PC-3 (cell line): Measurements from ENCODE around the gene WDPCP. TPM values are rescaled to one million over a fixed set of nuclear protein-coding genes. Genes with fewer than 3 reads are reported as not detected.
"Not testable (repeated sequence)": the region's sequence is repeated elsewhere in the genome, so short reads cannot be mapped to it uniquely, and the experiment has no call there.

ENCODE experiments used
- ATAC-seq: fragments of 200-7000 bp; cut with Tn5 transposase; 2 replicates; pipeline ENCODE4 v1.9.1; 2020; ENCODE audit warnings: mild to moderate bottlenecking, moderate library complexity
- BruUV-seq: library from RNA; stranded (reverse); fragments of 400-500 nt; replicated peaks from 2 replicates; lab custom pipeline; 2021; lab: Mats Ljungman, UMichigan
- CTCF ChIA-PET: fragments of 300-600 bp; sonication (Branson Sonifier 250); formaldehyde crosslinking; loops from one replicate; lab custom pipeline; 2022; ENCODE audit warnings: antibody characterized with exemption; lab: Charles Lee
- POLR2A ChIA-PET: fragments of 300-600 bp; sonication (Branson Sonifier 250); formaldehyde crosslinking; loops from one replicate; lab custom pipeline; 2022; ENCODE audit warnings: antibody characterized with exemption; ENCODE audit not compliant: unreplicated experiment; lab: Charles Lee
- DNase-seq: peaks from one replicate; pipeline ENCODE4 v3.0.0-alpha.2; 2015
- H2AFZ ChIP-seq: fragments of 300-600 bp; sonication (generic); 2 replicates; pipeline ENCODE4 v1.6.0; 2016; ENCODE audit warnings: antibody characterized with exemption, low read length
- H3F3A ChIP-seq: fragments of 300-600 bp; sonication (generic); one replicate; pipeline ENCODE4 v1.6.0; 2017; ENCODE audit warnings: antibody characterized with exemption, low read length, control low read depth, mild to moderate bottlenecking; ENCODE audit not compliant: unreplicated experiment
- H3K27ac ChIP-seq: fragments of 300-600 bp; sonication (generic); 2 replicates; pipeline ENCODE4 v1.5.1; 2016; ENCODE audit warnings: mild to moderate bottlenecking, low read length
- H3K27me3 ChIP-seq: fragments of 300-600 bp; sonication (generic); 2 replicates; pipeline ENCODE4 v1.6.1; 2016; ENCODE audit warnings: low read length, mixed read lengths
- H3K36me3 ChIP-seq: fragments of 300-600 bp; sonication (generic); 2 replicates; pipeline ENCODE4 v1.6.1; 2016; ENCODE audit warnings: low read depth, mixed run types, low read length, mixed read lengths
- H3K4me1 ChIP-seq: fragments of 300-600 bp; sonication (generic); 2 replicates; pipeline ENCODE4 v1.5.1; 2016; ENCODE audit warnings: low read length; ENCODE audit not compliant: insufficient read depth
- H3K4me2 ChIP-seq: fragments of 300-600 bp; sonication (generic); 2 replicates; pipeline ENCODE4 v1.6.0; 2016; ENCODE audit warnings: low read length
- H3K4me3 ChIP-seq: fragments of 300-600 bp; sonication (generic); 2 replicates; pipeline ENCODE4 v1.5.1; 2016; ENCODE audit warnings: mild to moderate bottlenecking, low read length, mixed read lengths
- H3K79me2 ChIP-seq: fragments of 300-600 bp; sonication (generic); 2 replicates; pipeline ENCODE4 v1.6.1; 2017; ENCODE audit warnings: low read length, mixed read lengths
- H3K9ac ChIP-seq: fragments of 300-600 bp; sonication (generic); 2 replicates; pipeline ENCODE4 v1.6.0; 2016; ENCODE audit warnings: mild to moderate bottlenecking, low read length
- H3K9me2 ChIP-seq: fragments of 300-600 bp; sonication (generic); replicated peaks from 2 replicates; pipeline ENCODE4 v1.6.1; 2016; ENCODE audit warnings: mixed run types, low read length, mixed read lengths
- H3K9me3 ChIP-seq: fragments of 300-600 bp; sonication (generic); 2 replicates; pipeline ENCODE4 v1.6.1; 2016; ENCODE audit warnings: low read length, mixed read lengths
- H4K20me1 ChIP-seq: fragments of 300-600 bp; sonication (generic); 2 replicates; pipeline ENCODE4 v1.6.1; 2016; ENCODE audit warnings: low read length, mixed read lengths
- CTCF ChIP-seq: fragments of 300-600 bp; sonication (generic); conservative IDR thresholded peaks from 2 replicates; pipeline ENCODE4 v1.5.1; 2017; ENCODE audit warnings: antibody characterized with exemption, low read depth, mild to moderate bottlenecking, low read length
- EZH2 ChIP-seq: fragments of 300-600 bp; sonication (generic); IDR thresholded peaks from one replicate; pipeline ENCODE4 v1.6.1; 2017; ENCODE audit warnings: antibody characterized with exemption, mild to moderate bottlenecking, low read length; ENCODE audit not compliant: unreplicated experiment
- EZH2phosphoT487 ChIP-seq: fragments of 300-600 bp; sonication (generic); IDR thresholded peaks from 2 replicates; pipeline ENCODE4 v1.6.1; 2018; ENCODE audit warnings: mild to moderate bottlenecking, antibody characterized with exemption, low read length, borderline replicate concordance
- intact Hi-C: fragments of 100-400 bp; cut with micrococcal nuclease; formaldehyde crosslinking; loops from 2 replicates; pipeline ENCODE4 v1.9.0; 2023
- total RNA-seq: library from RNA; depleted of rRNA; stranded (reverse); fragments of >200 nt; gene quantifications from 2 replicates; pipeline ENCODE4 v1.2.3, GENCODE V29; 2014

Gene WDPCP
- total RNA-seq, 1 experiment from 2014 or later: 4.0 TPM

GRCh38 chr2:63576546-63576945 lies 11.7 kb downstream of the WDPCP start:
- Histone ChIP-seq H3K79me2 (0 out of 2 replicates have a peak, but pooled peaks cover 6% of the 10 kb centered on the region), H3K4me3 (no peak overlapping the region)
- CTCF ChIA-PET: no interaction called here

GRCh38 chr2:63573726-63574345 lies 14.4 kb downstream of the WDPCP start:
- H3K36me3 ChIP-seq, H4K20me1 ChIP-seq, H3K79me2 ChIP-seq, H3K4me1 ChIP-seq, H3F3A ChIP-seq, intact Hi-C loops, H3K9ac ChIP-seq, POLR2A ChIA-PET, BruUV-seq, H3K4me3 ChIP-seq, DNase-seq, H3K9me2 ChIP-seq, CTCF ChIA-PET, ATAC-seq, H3K27ac ChIP-seq, H2AFZ ChIP-seq, H3K27me3 ChIP-seq, H3K4me2 ChIP-seq, H3K9me3 ChIP-seq: not testable (repeated sequence)

More at GRCh38 chr2:63576546-63576945, 11.7 kb downstream of the WDPCP start:
- H3K9me2 ChIP-seq: no peaks in the 10 kb centered on the region
- TF ChIP-seq EZH2 (no peak), CTCF (no peak), EZH2phosphoT487 (no peak)
- H4K20me1 ChIP-seq: no peaks in the 10 kb centered on the region
- ATAC-seq (no peak), DNase-seq (no peak)
- POLR2A ChIA-PET: no interaction called here
- no peak overlapping the region for H3K4me2 ChIP-seq
- no peak overlapping the region for H3K27ac ChIP-seq
- H3K4me1 ChIP-seq: no peaks in the 10 kb centered on the region
- no peaks in the 10 kb centered on the region for H3K9me3 ChIP-seq
- no peaks in the 10 kb centered on the region for H3K36me3 ChIP-seq
- BruUV-seq: no TSS peak
- H3F3A ChIP-seq: no peaks in the 10 kb centered on the region
- H2AFZ ChIP-seq: no peak overlapping the region
- no peak overlapping the region for H3K9ac ChIP-seq
- no peaks in the 10 kb centered on the region for H3K27me3 ChIP-seq
- intact Hi-C loops: no loop called here

GRCh38 chr2:63573026-63573425 lies 15.3 kb downstream of the WDPCP start:
- H3K27ac ChIP-seq, H3K4me1 ChIP-seq, H3K9ac ChIP-seq, H3F3A ChIP-seq, CTCF ChIA-PET, H3K36me3 ChIP-seq, H3K9me2 ChIP-seq, H4K20me1 ChIP-seq, H3K79me2 ChIP-seq, intact Hi-C loops, H3K4me3 ChIP-seq, BruUV-seq, H3K9me3 ChIP-seq, DNase-seq, ATAC-seq, H3K27me3 ChIP-seq, H3K4me2 ChIP-seq, H2AFZ ChIP-seq, POLR2A ChIA-PET: not testable (repeated sequence)

- no peaks in the 10 kb centered on the region for H3K9me3 ChIP-seq
- no peaks in the 10 kb centered on the region for H3K4me1 ChIP-seq
- H3K4me3 ChIP-seq: no peak overlapping the region
- no TSS peak for BruUV-seq
- ATAC-seq (no peak), DNase-seq (no peak)
- intact Hi-C loops: no loop called here
- no peaks in the 10 kb centered on the region for H3K9me2 ChIP-seq
- H3K9ac ChIP-seq: no peak overlapping the region
- no peak overlapping the region for H2AFZ ChIP-seq
- no peaks in the 10 kb centered on the region for H4K20me1 ChIP-seq
- no peaks in the 10 kb centered on the region for H3F3A ChIP-seq
- H3K4me2 ChIP-seq: no peak overlapping the region
- no peaks in the 10 kb centered on the region for H3K79me2 ChIP-seq
- POLR2A ChIA-PET: no interaction called here
- no peak overlapping the region for H3K27ac ChIP-seq
- TF ChIP-seq EZH2 (no peak), EZH2phosphoT487 (no peak), CTCF (no peak)
- CTCF ChIA-PET: no interaction called here
- H3K36me3 ChIP-seq: no peaks in the 10 kb centered on the region
- no peaks in the 10 kb centered on the region for H3K27me3 ChIP-seq
These were observed 16.3 kb downstream of the WDPCP start for GRCh38 chr2:63572001-63572400.
